Measurements from ENCODE around the gene TAOK3.
"Not testable (repeated sequence)": the region's sequence is repeated elsewhere in the genome, so short reads cannot be mapped to it uniquely, and the experiment has no call there.

TAOK3 gene

DNA sequence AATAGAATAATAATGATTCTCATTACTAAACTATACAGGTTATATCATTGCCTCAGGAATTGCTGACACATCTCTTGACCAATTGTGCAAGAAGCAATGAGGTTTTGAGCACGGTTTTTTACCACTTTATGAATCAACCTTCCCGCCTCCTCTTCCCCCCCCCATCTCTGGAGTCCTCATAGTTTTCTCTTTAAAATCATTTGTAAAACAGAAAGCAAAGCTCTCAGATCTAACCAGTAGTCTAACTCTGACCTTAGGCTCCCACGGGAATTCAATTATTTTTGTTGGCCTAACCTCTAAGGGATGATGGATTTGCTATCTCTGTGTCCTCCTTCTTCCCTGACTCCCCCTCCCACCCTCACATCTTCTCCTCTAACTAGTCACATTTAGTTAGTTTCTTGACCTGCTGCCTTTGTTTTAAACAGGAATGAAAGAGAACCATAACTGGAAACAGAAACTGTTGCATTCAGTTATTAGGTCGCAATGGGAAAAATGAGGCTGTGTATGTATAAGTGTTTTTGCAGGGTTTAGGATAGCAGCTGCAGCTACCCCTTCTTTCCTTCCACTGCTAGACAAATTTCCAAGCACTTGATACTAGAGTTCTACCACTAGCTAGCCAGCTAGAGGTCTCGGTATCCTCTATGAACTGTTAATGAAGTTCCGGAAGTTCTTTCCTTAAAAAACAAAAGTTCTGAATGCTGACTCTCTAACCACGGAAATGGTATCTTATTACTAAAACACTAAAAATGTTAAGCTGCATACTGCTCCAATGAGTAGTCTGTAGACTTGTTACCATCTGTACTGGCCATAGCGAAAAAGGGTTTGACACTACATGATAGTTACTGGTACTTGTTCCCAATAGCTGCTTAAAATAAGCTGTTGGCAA lies 65.4 kb downstream of the TAOK3 start:
- peak; percentile 90 for ATAC-seq
- Mint-ChIP-seq H3K27me3 (no peaks in the 10 kb centered on the region), H3K4me1 (peaks cover 39% of the 10 kb centered on the region), H3K9me3 (no peaks in the 10 kb centered on the region), H3K27ac (peak overlapping the region; percentile 34 to 69), H3K4me3 (peak overlapping the region; percentile 57 to 67)
- DNase-seq = peak in 1 of 2 donors; percentile 37

DNA sequence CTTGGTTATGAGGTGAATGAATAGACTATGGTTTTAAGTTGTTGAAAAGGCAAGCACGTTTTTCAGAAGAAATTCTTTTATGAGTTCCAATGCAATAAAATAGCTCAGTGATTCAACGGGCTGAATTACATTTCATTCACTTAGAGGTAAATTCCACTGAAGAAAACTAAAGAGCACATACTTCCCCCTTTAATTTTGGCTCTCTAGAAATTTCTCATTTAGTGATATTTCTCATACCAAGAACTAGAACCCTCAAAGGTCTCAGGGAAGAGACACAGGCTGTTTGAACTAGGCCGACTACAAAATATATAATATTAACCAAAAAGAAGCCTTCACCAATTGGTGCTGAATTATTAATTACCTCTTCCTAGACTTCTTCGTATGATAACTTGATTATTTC lies 68.6 kb downstream of the TAOK3 start:
- Mint-ChIP-seq H3K4me1 (peaks cover 29% of the 10 kb centered on the region), H3K27ac (no peak overlapping the region), H3K4me3 (no peak overlapping the region), H3K27me3 (no peaks in the 10 kb centered on the region), H3K9me3 (no peaks in the 10 kb centered on the region)
- ATAC-seq = no peak
- no peak for DNase-seq

DNA sequence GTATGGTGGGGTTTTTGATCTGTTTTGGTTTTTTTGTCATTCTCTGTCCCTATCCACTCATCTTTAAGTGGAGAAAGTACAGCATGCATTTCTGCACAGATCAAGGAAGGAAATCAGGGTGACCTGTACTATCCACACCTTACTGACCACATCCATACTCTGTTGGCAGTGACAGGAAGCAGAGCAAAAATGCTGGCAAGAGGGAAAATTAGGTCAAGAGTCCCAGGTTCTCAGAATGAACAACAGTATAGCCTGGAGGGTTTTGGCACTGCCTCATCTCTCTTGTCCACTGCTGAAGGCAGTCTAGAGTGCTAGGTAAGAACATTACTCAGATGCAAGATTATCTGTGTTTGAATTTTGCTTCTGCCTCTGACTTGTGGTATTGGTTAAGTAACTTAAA lies 70.7 kb downstream of the TAOK3 start:
- ATAC-seq (no peak), DNase-seq (no peak)
- peaks cover 22% of the 10 kb centered on the region for H3K4me1 Mint-ChIP-seq
- H3K27ac Mint-ChIP-seq = no peak overlapping the region
- H3K27me3 Mint-ChIP-seq = no peaks in the 10 kb centered on the region
- no peak overlapping the region for H3K4me3 Mint-ChIP-seq
- no peaks in the 10 kb centered on the region for H3K9me3 Mint-ChIP-seq

- no peak for ATAC-seq
- Mint-ChIP-seq H3K4me3 (no peak overlapping the region), H3K27ac (peak overlapping the region in 1 of 2 donors; percentile 31), H3K27me3 (no peaks in the 10 kb centered on the region), H3K9me3 (no peaks in the 10 kb centered on the region), H3K4me1 (peaks cover 20% of the 10 kb centered on the region)
- no peak for DNase-seq
Measured at GRCh38 chr12:118299791-118300460, 72.8 kb downstream of the TAOK3 start.

GRCh38 chr12:118297284-118297683 lies 75.4 kb downstream of the TAOK3 start:
- H3K4me3 Mint-ChIP-seq = no peak overlapping the region
- H3K4me1 Mint-ChIP-seq = peaks cover 4% of the 10 kb centered on the region
- DNase-seq (no peak), ATAC-seq (no peak)
- no peaks in the 10 kb centered on the region for H3K9me3 Mint-ChIP-seq
- no peak overlapping the region for H3K27ac Mint-ChIP-seq
- H3K27me3 Mint-ChIP-seq = no peaks in the 10 kb centered on the region

- Mint-ChIP-seq H3K27ac (no peak overlapping the region), H3K4me3 (no peak overlapping the region), H3K9me3 (no peaks in the 10 kb centered on the region), H3K27me3 (no peaks in the 10 kb centered on the region), H3K4me1 (no peaks in the 10 kb centered on the region)
- DNase-seq (no peak), ATAC-seq (no peak)
Measured at GRCh38 chr12:118292836-118293235, 79.9 kb downstream of the TAOK3 start.

DNA sequence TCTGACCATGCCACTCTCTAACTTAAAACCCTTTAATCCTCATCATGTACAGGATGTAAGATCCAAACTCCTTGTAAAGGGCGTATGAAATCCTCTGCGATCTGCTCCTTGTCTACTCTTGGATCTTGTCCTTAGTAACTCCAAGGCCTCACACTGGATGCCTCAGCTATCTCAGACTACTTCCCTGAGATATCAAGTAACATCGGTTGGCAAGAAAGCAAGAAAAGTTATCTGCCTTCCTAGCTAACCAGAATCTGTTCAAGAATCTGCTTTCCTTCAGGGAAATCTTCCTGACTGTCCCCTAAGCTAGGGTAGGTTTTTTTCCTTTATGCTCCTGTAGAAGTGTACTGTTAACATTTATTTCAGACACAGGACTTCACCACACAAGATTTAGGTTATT lies 82.6 kb downstream of the TAOK3 start:
- H3K27me3 Mint-ChIP-seq = no peaks in the 10 kb centered on the region
- H3K4me3 Mint-ChIP-seq = no peak overlapping the region
- H3K9me3 Mint-ChIP-seq = no peaks in the 10 kb centered on the region
- H3K4me1 Mint-ChIP-seq = peaks cover 6% of the 10 kb centered on the region
- H3K27ac Mint-ChIP-seq = no peak overlapping the region
- no peak for DNase-seq
- no peak for ATAC-seq

DNA sequence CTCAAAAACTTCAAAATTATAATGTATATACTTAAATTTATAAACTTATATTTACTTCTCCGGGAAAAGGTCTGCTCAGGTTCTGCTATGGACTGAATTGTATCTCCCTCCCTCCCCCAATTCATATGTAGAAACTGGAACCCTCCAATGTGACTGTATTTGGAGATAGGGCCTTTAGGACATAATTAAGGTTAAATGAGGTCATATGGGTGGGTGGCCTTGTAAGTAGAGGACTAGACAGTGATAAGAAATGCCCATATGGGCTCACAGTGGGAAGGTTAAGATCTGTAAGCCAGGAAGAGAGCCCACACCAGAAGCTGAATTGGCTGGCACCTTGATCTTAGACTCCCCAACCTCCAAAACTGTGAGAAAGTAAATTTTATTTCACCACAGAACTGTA lies 84.5 kb downstream of the TAOK3 start:
- no peaks in the 10 kb centered on the region for H3K9me3 Mint-ChIP-seq
- no peak overlapping the region for H3K27ac Mint-ChIP-seq
- H3K4me3 Mint-ChIP-seq = no peak overlapping the region
- ATAC-seq = no peak
- no peak for DNase-seq
- peaks cover 6% of the 10 kb centered on the region for H3K4me1 Mint-ChIP-seq
- H3K27me3 Mint-ChIP-seq = no peaks in the 10 kb centered on the region

GRCh38 chr12:118287728-118288127 lies 85.0 kb downstream of the TAOK3 start:
- DNase-seq = no peak
- no peak overlapping the region for H3K27ac Mint-ChIP-seq

GRCh38 chr12:118282767-118283166 lies 89.9 kb downstream of the TAOK3 start:
- no peak overlapping the region for H3K27ac Mint-ChIP-seq
- H3K4me1 Mint-ChIP-seq = peaks cover 6% of the 10 kb centered on the region
- H3K4me3 Mint-ChIP-seq = no peak overlapping the region
- no peak for ATAC-seq
- peaks cover 7 to 10% of the 10 kb centered on the region in 2 donors for H3K9me3 Mint-ChIP-seq
- no peaks in the 10 kb centered on the region for H3K27me3 Mint-ChIP-seq
- DNase-seq = no peak

More at GRCh38 chr12:118287728-118288127, 85.0 kb downstream of the TAOK3 start:
- no peak for ATAC-seq
- H3K4me3 Mint-ChIP-seq = no peak overlapping the region
- no peaks in the 10 kb centered on the region for H3K27me3 Mint-ChIP-seq
- peaks cover 6% of the 10 kb centered on the region for H3K4me1 Mint-ChIP-seq
- no peaks in the 10 kb centered on the region for H3K9me3 Mint-ChIP-seq

- H3K4me3 Mint-ChIP-seq, DNase-seq, H3K4me1 Mint-ChIP-seq: not testable (repeated sequence)
Measured at GRCh38 chr12:118278288-118278687, 94.4 kb downstream of the TAOK3 start.

DNA sequence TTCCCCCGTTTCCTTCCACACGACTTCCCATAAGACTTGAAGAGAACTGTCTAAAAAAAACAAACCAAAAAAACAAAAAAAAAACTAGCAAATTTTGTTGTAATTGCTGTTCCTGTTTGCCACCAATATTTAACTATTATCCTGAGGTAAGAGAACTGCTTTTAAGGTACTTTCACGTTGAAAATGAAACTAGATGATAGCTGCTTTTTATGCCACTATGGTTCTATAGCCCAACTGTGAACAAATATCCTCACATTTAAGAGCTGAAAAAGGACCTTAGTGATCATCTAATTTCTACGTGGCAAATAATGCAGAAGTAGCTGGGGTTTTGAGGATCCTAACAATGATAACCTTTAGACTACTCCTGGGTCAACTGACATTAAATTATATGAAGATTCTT lies 98.6 kb downstream of the TAOK3 start:
- Mint-ChIP-seq H3K4me1 (no peaks in the 10 kb centered on the region), H3K27me3 (no peaks in the 10 kb centered on the region), H3K4me3 (no peak overlapping the region), H3K9me3 (peaks cover 0 to 6% of the 10 kb centered on the region in 2 donors), H3K27ac (no peak overlapping the region)
- DNase-seq (no peak), ATAC-seq (no peak)

More at GRCh38 chr12:118278288-118278687, 94.4 kb downstream of the TAOK3 start:
- ATAC-seq, H3K27me3 Mint-ChIP-seq, H3K27ac Mint-ChIP-seq: not testable (repeated sequence)
- H3K9me3 Mint-ChIP-seq = peaks cover 7 to 10% of the 10 kb centered on the region in 2 donors

DNA sequence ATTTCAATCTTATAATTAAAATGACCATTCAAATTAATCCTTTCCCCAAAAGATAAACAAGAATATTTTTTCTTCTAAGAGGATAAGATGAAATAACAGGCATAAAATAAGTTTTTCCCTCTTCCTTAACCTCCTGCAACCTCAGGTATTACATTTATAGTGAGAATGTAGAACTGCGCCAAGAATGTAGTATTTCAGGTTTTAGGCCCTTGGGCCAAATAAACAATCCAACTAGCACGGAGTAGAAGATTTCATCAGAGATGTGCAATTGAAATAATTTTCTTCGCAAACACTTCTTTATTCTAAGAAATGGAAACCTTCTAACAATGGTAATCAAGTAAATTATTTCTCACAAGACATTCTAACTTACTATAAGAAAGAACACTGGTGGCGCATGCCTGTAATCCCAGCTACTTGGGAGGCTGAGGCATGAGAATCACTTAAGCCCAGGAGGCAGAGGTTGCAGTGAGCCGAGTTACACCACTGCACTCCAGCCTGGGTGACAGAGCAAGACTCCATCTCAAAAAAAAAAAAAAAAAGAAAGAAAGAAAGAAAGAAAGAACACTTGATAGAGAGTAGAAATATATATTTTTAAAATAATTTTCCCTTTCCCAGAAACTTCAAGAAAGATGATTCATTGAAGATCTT lies 100.8 kb downstream of the TAOK3 start:
- ATAC-seq (no peak), DNase-seq (no peak)
- H3K27ac Mint-ChIP-seq = no peak overlapping the region
- no peaks in the 10 kb centered on the region for H3K27me3 Mint-ChIP-seq
- H3K4me3 Mint-ChIP-seq = no peak overlapping the region
- H3K9me3 Mint-ChIP-seq = no peaks in the 10 kb centered on the region
- H3K4me1 Mint-ChIP-seq = no peaks in the 10 kb centered on the region

DNA sequence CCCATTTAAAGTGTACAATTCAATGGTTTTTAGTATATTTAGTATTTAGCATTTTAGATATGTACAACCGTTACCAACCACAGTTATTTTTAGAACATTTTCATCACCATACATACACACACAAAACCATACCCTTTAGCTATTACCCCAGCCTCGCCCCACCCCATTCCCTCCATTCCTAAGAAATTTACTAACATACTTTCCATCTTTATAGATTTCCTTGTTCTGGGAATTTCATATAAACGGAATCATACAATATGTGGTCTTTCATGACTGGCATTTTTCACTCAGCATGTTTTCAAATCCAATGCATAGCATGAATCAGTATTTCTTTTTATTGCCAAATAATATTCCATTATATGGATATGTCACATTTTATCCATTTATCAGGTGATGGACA lies 101.5 kb downstream of the TAOK3 start:
- H3K27me3 Mint-ChIP-seq = no peaks in the 10 kb centered on the region

GRCh38 chr12:118269806-118270205 lies 102.9 kb downstream of the TAOK3 start:
- Mint-ChIP-seq H3K27me3 (no peaks in the 10 kb centered on the region), H3K4me3 (no peak overlapping the region), H3K4me1 (no peaks in the 10 kb centered on the region), H3K9me3 (no peaks in the 10 kb centered on the region), H3K27ac (no peak overlapping the region)
- ATAC-seq = no peak
- no peak for DNase-seq

More for the DNA sequence above, 101.5 kb downstream of the TAOK3 start:
- Mint-ChIP-seq H3K27ac (no peak overlapping the region), H3K4me3 (no peak overlapping the region), H3K4me1 (no peaks in the 10 kb centered on the region), H3K9me3 (no peaks in the 10 kb centered on the region)
- no peak for ATAC-seq
- no peak for DNase-seq

GRCh38 chr12:118259079-118259478 lies 113.6 kb downstream of the TAOK3 start:
- ATAC-seq (no peak), DNase-seq (no peak)
- Mint-ChIP-seq H3K4me1 (no peaks in the 10 kb centered on the region), H3K9me3 (no peaks in the 10 kb centered on the region), H3K27ac (no peak overlapping the region), H3K27me3 (no peaks in the 10 kb centered on the region), H3K4me3 (no peak overlapping the region)
